Liver (tissue), 9 donors: ENCODE measurements around the gene TUT4. TPM values are rescaled to one million over a fixed set of nuclear protein-coding genes. Genes with fewer than 3 reads are reported as not detected.

Source experiments
- DNase-seq: peaks from one replicate; pipeline ENCODE4 v3.0.0-alpha.2; 2017; ENCODE audit warnings: low spot score
- H3K27ac ChIP-seq, 2 donors: one replicate each; pipeline ENCODE4 v1.7.0; 2013; ENCODE audit warnings: inconsistent platforms in 2 of 2, low read length in 2 of 2, control low read depth in 1 of 2, low read depth in 1 of 2, mild to moderate bottlenecking in 1 of 2
- H3K27me3 ChIP-seq, 4 donors: one replicate each; pipeline versions ENCODE4 v1.6.1 to v1.7.0; 2013; ENCODE audit warnings: low read length in 3 of 4, inconsistent platforms in 1 of 4, mild to moderate bottlenecking in 1 of 4, moderate library complexity in 1 of 4; ENCODE audit not compliant: control insufficient read depth in 4 of 4, insufficient read depth in 4 of 4
- H3K36me3 ChIP-seq, 4 donors: one replicate each; pipeline versions ENCODE4 v1.6.1 to v1.7.0; 2013; ENCODE audit warnings: low read length in 3 of 4, mild to moderate bottlenecking in 3 of 4, low read depth in 1 of 4, moderate library complexity in 1 of 4; ENCODE audit not compliant: control insufficient read depth in 4 of 4, insufficient read depth in 3 of 4
- H3K4me1 ChIP-seq, 4 donors: one replicate each; pipeline versions ENCODE4 v1.6.1 to v1.7.0; 2013; ENCODE audit warnings: low read length in 3 of 4, mild to moderate bottlenecking in 3 of 4, moderate library complexity in 1 of 4; ENCODE audit not compliant: control insufficient read depth in 4 of 4, insufficient read depth in 4 of 4
- H3K4me3 ChIP-seq, 3 donors: one replicate each; pipeline versions ENCODE4 v1.6.1 to v1.7.0; 2013; ENCODE audit warnings: low read length in 3 of 3, control low read depth in 1 of 3, low read depth in 1 of 3, mild to moderate bottlenecking in 1 of 3
- H3K9ac ChIP-seq, 2 donors: one replicate each; pipeline ENCODE4 v1.7.0; 2013; ENCODE audit warnings: low read length in 2 of 2, mild to moderate bottlenecking in 2 of 2, moderate library complexity in 2 of 2, control low read depth in 1 of 2, low read depth in 1 of 2
- H3K9me3 ChIP-seq, 4 donors: one replicate each; pipeline versions ENCODE4 v1.6.1 to v1.7.0; 2013; ENCODE audit warnings: low read length in 3 of 4; ENCODE audit not compliant: control insufficient read depth in 4 of 4
- EGR1 ChIP-seq, 2 donors: IDR thresholded peaks; 2 replicates each; pipeline ENCODE4 v1.6.1; 2016 to 2018; ENCODE audit warnings: antibody characterized with exemption in 2 of 2, low read depth in 2 of 2
- FOXA1 ChIP-seq: IDR thresholded peaks from 2 replicates; pipeline ENCODE4 v1.6.1; 2016; ENCODE audit warnings: antibody characterized with exemption
- FOXA2 ChIP-seq: IDR thresholded peaks from 2 replicates; pipeline ENCODE4 v1.6.1; 2016; ENCODE audit warnings: antibody characterized with exemption
- GABPA ChIP-seq, 2 donors: IDR thresholded peaks in 1 of 2; conservative IDR thresholded peaks in 1 of 2; 2 replicates each; pipeline ENCODE4 v1.6.1; 2016; ENCODE audit warnings: antibody characterized with exemption in 2 of 2, mild to moderate bottlenecking in 1 of 2, moderate library complexity in 1 of 2
- HNF4A ChIP-seq, 2 donors: conservative IDR thresholded peaks; 2 replicates each; pipeline ENCODE4 v1.6.1; 2016; ENCODE audit warnings: antibody characterized with exemption in 2 of 2, mild to moderate bottlenecking in 2 of 2
- HNF4G ChIP-seq: IDR thresholded peaks from 2 replicates; pipeline ENCODE4 v1.6.1; 2016; ENCODE audit warnings: antibody characterized with exemption
- JUND ChIP-seq, 2 donors: IDR thresholded peaks; 2 replicates each; pipeline ENCODE4 v1.6.1; 2016; ENCODE audit warnings: antibody characterized with exemption in 2 of 2
- NR2F2 ChIP-seq: IDR thresholded peaks from 2 replicates; pipeline ENCODE4 v1.6.1; 2016; ENCODE audit warnings: antibody characterized with exemption
- RAD21 ChIP-seq, 2 donors: IDR thresholded peaks; 2 replicates each; pipeline ENCODE4 v1.6.1; 2016; ENCODE audit warnings: antibody characterized with exemption in 2 of 2, mild to moderate bottlenecking in 2 of 2
- RXRA ChIP-seq, 2 donors: IDR thresholded peaks; 2 replicates each; pipeline ENCODE4 v1.6.1; 2017 to 2018; ENCODE audit warnings: antibody characterized with exemption in 2 of 2, mild to moderate bottlenecking in 1 of 2
- SP1 ChIP-seq: IDR thresholded peaks from 2 replicates; pipeline ENCODE4 v1.6.1; 2018; ENCODE audit warnings: antibody characterized with exemption, mild to moderate bottlenecking
- TAF1 ChIP-seq: conservative IDR thresholded peaks from 2 replicates; pipeline ENCODE4 v1.6.1; 2016; ENCODE audit warnings: antibody characterized with exemption, mild to moderate bottlenecking
- YY1 ChIP-seq: IDR thresholded peaks from 2 replicates; pipeline ENCODE4 v1.6.1; 2016; ENCODE audit warnings: antibody characterized with exemption, mild to moderate bottlenecking
- WGBS: extraction: QIAGEN DNeasy Blood & Tissue Kit; methylation state at CpG from one replicate; pipeline ENCODE4 v1.1.7; 2013; 5-methylcytosine and 5-hydroxymethylcytosine counted together
- polyA plus RNA-seq, 2 donors: library from polyadenylated mRNA; stranded (reverse) in 1 of 2; unstranded in 1 of 2; fragments of 200-250 nt in 1 of 2; fragments of >200 nt in 1 of 2; fragmentation: Nextera tagmentation in 1 of 2; extraction: Ambion mirVana in 1 of 2; gene quantifications; one replicate each; pipeline versions ENCODE4 v1.2.1 to v1.2.3, GENCODE V29; 2013 to 2015
- total RNA-seq, 2 donors: library from RNA; depleted of rRNA; stranded (reverse); fragments of >200 nt; gene quantifications; one replicate each; pipeline ENCODE4 v1.2.3, GENCODE V29; 2014
- TF ChIP-seq, protein P1 (sequence below): IDR thresholded peaks from 2 replicates; pipeline ENCODE4 v1.6.1; 2016; ENCODE audit warnings: antibody characterized with exemption
- TF ChIP-seq, protein P2 (sequence below): IDR thresholded peaks from 2 replicates; pipeline ENCODE4 v1.6.1; 2016; ENCODE audit warnings: antibody characterized with exemption, mild to moderate bottlenecking
- TF ChIP-seq, protein P3 (sequence below): IDR thresholded peaks from 2 replicates; pipeline ENCODE4 v1.6.1; 2016; ENCODE audit warnings: antibody characterized with exemption
- TF ChIP-seq, protein P4 (sequence below): fragments of 150-350 bp; IDR thresholded peaks from 2 replicates; pipeline ENCODE4 v1.5.1; 2017; ENCODE audit warnings: improper control_type of control experiment, low read depth, low read length; ENCODE audit not compliant: missing input control
- TF ChIP-seq, protein P5 (sequence below): IDR thresholded peaks from 2 replicates; pipeline ENCODE4 v1.6.1; 2016; ENCODE audit warnings: antibody characterized with exemption
- donor health status: healthy.
- donor health status: healthy.
- donor health status: healthy.
- donor health status: healthy.
- donor health status: healthy.

TUT4 gene
- total and polyA plus RNA-seq, 4 donors: 12.2 to 28.0 (median 24.0) TPM

DNA sequence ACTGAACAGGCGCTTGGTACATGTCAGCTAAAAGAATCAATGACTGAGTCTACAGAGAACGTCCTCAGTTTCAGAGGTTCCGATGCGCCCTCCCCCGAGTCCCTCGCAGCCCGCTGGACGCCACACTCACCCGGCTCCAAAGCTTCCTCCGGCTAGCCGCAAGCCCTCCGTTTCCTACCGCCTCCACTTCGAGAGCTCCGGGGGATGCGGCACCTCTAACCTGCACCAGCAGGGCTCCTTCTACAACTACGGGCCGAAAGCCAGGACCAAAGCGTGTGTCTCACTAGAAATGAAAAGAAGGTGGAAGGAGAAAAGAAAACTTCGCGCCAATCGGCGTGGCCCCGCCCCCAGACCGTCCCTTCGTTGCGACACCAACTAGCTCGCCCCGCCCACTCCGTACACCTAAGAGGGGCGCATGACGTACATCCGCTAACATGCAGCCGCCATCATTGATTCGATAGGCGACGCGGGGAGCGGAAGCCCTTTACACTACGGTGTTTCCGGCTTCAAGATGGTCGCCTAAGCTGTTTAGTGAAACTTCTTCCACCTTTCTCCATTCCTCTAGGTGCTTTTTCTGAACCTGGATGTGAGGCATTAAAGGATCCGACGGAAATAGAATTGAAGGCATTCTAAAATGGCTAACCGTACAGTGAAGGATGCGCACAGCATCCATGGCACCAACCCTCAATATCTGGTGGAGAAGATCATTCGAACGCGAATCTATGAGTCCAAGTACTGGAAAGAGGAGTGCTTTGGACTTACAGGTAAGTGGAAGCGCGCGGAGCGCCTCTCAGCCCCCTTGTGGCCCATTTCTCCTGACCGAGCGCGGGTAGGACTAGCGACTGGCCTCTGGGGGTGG is 148.5 kb downstream of the TUT4 start, which contains the start of the genes ORC1 and PRPF38A:
TSS of gene ORC1 (minus strand) at position 308 of the 859 bp plus-strand sequence. CDS start 2,200 bp downstream, outside the sequence.
TSS of gene PRPF38A (plus strand) at position 487 of the 859 bp plus-strand sequence. CDS start at position 635, 148 bp downstream.
- Histone ChIP-seq H3K27ac (peak within 1 kb of the TSS; percentile 79 to 97), H3K36me3 (peaks cover 2 to 21% (median 12%) of the 10 kb centered on the region in 4 donors), H3K4me1 (peaks cover 4 to 27% (median 17%) of the 10 kb centered on the region in 4 donors), H3K9ac (peak within 1 kb of the TSS; percentile 65 to 98), H3K27me3 (no peaks in the 10 kb centered on the region), H3K4me3 (peak within 1 kb of the TSS; percentile 66 to 100 (median 89)), H3K9me3 (no peaks in the 10 kb centered on the region)
- peak; percentile 98 for DNase-seq
- TF ChIP-seq, protein P1, sequence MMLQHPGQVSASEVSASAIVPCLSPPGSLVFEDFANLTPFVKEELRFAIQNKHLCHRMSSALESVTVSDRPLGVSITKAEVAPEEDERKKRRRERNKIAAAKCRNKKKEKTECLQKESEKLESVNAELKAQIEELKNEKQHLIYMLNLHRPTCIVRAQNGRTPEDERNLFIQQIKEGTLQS: peak; percentile 20
- peak; percentile 99 for TF ChIP-seq YY1
- peak; percentile 67 for TF ChIP-seq SP1
- TF ChIP-seq NR2F2: no peak
- TF ChIP-seq, protein P2, sequence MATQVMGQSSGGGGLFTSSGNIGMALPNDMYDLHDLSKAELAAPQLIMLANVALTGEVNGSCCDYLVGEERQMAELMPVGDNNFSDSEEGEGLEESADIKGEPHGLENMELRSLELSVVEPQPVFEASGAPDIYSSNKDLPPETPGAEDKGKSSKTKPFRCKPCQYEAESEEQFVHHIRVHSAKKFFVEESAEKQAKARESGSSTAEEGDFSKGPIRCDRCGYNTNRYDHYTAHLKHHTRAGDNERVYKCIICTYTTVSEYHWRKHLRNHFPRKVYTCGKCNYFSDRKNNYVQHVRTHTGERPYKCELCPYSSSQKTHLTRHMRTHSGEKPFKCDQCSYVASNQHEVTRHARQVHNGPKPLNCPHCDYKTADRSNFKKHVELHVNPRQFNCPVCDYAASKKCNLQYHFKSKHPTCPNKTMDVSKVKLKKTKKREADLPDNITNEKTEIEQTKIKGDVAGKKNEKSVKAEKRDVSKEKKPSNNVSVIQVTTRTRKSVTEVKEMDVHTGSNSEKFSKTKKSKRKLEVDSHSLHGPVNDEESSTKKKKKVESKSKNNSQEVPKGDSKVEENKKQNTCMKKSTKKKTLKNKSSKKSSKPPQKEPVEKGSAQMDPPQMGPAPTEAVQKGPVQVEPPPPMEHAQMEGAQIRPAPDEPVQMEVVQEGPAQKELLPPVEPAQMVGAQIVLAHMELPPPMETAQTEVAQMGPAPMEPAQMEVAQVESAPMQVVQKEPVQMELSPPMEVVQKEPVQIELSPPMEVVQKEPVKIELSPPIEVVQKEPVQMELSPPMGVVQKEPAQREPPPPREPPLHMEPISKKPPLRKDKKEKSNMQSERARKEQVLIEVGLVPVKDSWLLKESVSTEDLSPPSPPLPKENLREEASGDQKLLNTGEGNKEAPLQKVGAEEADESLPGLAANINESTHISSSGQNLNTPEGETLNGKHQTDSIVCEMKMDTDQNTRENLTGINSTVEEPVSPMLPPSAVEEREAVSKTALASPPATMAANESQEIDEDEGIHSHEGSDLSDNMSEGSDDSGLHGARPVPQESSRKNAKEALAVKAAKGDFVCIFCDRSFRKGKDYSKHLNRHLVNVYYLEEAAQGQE: peak; percentile 30
- TF ChIP-seq FOXA2: no peak
- no peak for TF ChIP-seq FOXA1
- no peak for TF ChIP-seq HNF4G
- TF ChIP-seq, protein P3, sequence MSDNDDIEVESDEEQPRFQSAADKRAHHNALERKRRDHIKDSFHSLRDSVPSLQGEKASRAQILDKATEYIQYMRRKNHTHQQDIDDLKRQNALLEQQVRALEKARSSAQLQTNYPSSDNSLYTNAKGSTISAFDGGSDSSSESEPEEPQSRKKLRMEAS: no peak
- TF ChIP-seq, protein P4, sequence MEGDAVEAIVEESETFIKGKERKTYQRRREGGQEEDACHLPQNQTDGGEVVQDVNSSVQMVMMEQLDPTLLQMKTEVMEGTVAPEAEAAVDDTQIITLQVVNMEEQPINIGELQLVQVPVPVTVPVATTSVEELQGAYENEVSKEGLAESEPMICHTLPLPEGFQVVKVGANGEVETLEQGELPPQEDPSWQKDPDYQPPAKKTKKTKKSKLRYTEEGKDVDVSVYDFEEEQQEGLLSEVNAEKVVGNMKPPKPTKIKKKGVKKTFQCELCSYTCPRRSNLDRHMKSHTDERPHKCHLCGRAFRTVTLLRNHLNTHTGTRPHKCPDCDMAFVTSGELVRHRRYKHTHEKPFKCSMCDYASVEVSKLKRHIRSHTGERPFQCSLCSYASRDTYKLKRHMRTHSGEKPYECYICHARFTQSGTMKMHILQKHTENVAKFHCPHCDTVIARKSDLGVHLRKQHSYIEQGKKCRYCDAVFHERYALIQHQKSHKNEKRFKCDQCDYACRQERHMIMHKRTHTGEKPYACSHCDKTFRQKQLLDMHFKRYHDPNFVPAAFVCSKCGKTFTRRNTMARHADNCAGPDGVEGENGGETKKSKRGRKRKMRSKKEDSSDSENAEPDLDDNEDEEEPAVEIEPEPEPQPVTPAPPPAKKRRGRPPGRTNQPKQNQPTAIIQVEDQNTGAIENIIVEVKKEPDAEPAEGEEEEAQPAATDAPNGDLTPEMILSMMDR: no peak
- TF ChIP-seq EGR1 (IDR thresholded peaks at IDR 0.05; ENCODE audit: low read depth in 2 of 2): peak in 1 of 2 donors; percentile 38
- peak; percentile 96 to 99 for TF ChIP-seq GABPA (IDR thresholded peaks at IDR 0.05 in 1 of 2, conservative IDR thresholded peaks at IDR 0.05 in 1 of 2)
- TF ChIP-seq JUND (IDR thresholded peaks at IDR 0.05): peak in 1 of 2 donors; percentile 27
- peak in 1 of 2 donors; percentile 4 for TF ChIP-seq HNF4A (conservative IDR thresholded peaks at IDR 0.05)
- TF ChIP-seq, protein P5, sequence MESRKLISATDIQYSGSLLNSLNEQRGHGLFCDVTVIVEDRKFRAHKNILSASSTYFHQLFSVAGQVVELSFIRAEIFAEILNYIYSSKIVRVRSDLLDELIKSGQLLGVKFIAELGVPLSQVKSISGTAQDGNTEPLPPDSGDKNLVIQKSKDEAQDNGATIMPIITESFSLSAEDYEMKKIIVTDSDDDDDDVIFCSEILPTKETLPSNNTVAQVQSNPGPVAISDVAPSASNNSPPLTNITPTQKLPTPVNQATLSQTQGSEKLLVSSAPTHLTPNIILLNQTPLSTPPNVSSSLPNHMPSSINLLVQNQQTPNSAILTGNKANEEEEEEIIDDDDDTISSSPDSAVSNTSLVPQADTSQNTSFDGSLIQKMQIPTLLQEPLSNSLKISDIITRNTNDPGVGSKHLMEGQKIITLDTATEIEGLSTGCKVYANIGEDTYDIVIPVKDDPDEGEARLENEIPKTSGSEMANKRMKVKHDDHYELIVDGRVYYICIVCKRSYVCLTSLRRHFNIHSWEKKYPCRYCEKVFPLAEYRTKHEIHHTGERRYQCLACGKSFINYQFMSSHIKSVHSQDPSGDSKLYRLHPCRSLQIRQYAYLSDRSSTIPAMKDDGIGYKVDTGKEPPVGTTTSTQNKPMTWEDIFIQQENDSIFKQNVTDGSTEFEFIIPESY: peak; percentile 31
- peak; percentile 29 to 59 for TF ChIP-seq RAD21 (IDR thresholded peaks at IDR 0.05)
- peak; percentile 67 for TF ChIP-seq TAF1
- peak; percentile 18 to 20 for TF ChIP-seq RXRA (IDR thresholded peaks at IDR 0.05)
- WGBS: under 1% methylated on average over 57 of the region's 57 CpGs
